T-helper 2 cell treated with Interferon-gamma antibody and Interleukin-4, amounts not matched to agents 100 ng/mL and 5 ng/mL, for 36 hours (primary cell): ENCODE measurements around the gene PARP15. TPM values are rescaled to one million over a fixed set of nuclear protein-coding genes. Genes with fewer than 3 reads are reported as not detected.
"Not testable (repeated sequence)": the region's sequence is repeated elsewhere in the genome, so short reads cannot be mapped to it uniquely, and the experiment has no call there.

Experiments used
- intact Hi-C: fragments of 100-400 bp; cut with micrococcal nuclease; formaldehyde crosslinking; loops from one replicate; pipeline ENCODE4 v1.15.1; 2023
- total RNA-seq: library from RNA; stranded (reverse); gene quantifications from 2 replicates; pipeline ENCODE4 v1.2.3, GENCODE V29; 2022

PARP15 gene
- total RNA-seq, 1 donor from 2014 or later: 41.1 TPM

DNA sequence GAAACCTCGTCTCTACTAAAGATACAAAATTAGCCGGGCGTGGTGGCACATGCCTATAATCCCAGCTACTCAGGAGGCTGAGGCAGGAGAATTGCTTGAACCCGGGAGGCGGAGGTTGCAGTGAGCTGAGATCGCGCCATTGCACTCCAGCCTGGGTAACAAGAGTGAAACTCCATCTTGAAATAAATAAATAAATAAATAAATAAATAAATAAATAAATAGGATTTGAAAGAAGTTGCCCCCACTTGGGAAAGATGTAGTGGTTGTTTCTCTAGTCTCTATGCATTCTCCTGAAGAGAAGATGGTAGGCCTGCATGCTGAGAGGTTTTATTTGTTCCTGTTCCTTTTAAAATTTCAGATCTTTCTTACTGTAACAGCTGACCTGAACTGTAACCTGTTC is 9.3 kb upstream of the PARP15 start:
- intact Hi-C loops: not testable (repeated sequence)

DNA sequence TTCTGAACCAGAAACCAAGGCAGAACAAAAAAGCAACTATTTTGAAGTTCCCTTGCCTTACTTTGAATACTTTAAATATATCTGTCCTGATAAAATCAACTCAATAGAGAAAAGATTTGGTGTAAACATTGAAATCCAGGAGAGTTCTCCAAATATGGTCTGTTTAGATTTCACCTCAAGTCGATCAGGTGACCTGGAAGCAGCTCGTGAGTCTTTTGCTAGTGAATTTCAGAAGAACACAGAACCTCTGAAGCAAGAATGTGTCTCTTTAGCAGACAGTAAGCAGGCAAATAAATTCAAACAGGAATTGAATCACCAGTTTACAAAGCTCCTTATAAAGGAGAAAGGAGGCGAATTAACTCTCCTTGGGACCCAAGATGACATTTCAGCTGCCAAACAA is 8.7 kb upstream of the PARP15 start:
- intact Hi-C loops: no loop called here

GRCh38 chr3:122572940-122573412 is 4.5 kb upstream of the PARP15 start:
- intact Hi-C loops: no loop called here

DNA sequence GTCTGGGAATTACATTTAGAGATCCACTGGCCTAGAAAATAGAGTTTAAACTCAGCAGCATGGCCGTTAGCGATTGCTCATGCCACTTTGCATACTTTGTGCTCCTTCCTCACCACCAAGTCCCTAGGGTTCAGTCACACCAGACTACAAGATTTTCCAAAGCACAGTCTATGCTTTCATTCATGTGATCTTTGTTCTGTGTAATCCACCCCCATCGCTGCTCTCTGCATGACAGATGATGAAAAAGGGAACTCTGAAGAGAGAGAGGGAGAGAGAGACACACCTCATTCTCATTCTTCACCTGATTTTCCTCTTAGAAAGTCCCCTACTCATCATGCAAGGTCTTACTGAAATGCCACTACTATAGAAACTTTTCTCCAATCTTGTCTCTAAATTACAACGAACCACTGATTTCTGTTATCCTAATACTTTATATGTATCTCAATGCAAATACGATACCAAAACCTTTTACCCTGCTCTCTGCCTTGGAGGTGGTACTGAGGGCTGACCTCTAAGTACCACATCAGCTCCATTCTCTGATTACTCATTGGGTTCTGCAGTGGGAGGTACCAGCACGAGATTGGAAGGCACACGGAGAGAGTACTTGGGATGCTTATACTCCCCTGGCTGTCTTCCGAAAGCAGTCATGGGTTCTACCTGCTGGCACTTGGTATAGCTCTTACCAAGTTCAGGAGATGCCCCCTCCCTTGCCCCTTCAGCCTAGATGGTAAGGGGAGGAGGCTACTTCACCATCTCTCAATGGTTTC is 1.1 kb upstream of the PARP15 start:
- intact Hi-C loops: loop anchor here (2.0 to 5.0 kb wide), 2 partner anchors 14 to 36 kb away; no protein-coding TSS in a partner anchor

DNA sequence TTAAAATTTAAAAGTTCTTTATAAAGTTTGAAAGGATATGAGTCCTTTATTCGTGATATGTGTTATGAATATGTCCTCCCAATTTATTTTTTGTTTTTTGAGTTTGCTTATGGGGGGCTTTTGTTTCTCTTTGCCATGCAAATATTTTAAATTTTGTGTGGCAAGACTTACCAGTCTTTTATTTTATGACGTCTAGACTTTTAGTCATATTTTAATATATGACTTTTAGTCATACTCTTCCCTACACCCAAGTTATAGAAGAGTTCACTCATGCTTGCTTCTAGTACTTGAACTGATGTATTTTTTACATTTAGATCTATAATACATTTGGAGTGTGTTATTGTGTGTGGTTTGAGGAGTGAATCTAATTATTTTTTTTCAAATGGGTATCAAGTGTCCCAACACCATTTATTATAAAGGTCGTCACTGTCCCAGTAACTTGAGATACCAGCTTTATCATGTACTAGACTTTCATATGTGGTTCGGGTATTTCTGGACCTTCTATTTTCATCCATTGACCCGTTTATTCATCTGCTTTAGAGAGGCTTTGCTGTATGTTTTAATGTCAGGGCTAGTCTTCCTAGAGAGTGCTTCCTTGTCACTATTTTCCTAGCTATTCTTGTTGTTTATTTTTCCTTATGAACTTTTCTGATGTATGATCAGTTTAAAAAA is 755 bp downstream of the PARP15 start:
- intact Hi-C loops: loop anchor here (5.0 kb wide), 1 partner anchor 34 kb away; no protein-coding TSS in a partner anchor

DNA sequence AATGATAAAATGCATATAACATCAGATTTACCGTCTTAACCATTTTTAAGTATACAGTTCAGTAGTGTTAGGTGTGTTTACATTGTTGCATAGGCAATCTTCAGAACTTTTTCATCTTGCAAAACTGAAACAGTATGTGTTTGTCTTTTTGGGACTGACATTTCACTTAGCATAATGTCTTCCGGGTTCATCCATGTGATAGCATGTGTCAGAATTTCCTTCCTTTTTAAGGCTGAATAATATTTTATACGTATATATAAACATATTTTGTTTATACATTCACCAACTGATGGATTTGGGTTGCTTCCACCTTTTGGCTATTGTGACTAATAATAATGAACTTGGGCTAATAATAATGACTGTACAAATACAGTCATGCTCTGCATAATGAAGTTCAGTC is 3.0 kb downstream of the PARP15 start:
- intact Hi-C loops: no loop called here

- intact Hi-C loops: no loop called here
These were observed 4.2 kb downstream of the PARP15 start for GRCh38 chr3:122581622-122582021.

DNA sequence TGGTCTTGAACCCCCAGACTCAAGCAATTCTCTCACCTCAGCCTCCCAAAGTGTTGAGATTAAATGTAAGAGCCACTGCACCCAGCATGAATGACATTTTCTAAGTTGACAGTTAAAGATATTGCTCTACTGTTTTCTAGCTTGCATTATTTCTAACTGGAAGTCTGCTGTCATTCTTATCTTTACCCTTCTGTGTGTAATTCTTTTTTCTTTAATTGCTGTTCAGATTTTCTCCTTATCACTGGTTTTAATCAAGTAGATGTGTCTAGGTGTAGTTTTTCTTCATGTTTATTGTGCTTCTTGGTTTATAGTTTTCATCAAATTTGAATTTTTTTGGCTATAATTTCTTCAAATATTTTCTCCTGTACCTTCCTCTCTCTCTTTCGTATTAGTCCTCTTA is 4.9 kb downstream of the PARP15 start:
- intact Hi-C loops: no loop called here

GRCh38 chr3:122586098-122586497 is 8.6 kb downstream of the PARP15 start:
- intact Hi-C loops: no loop called here

DNA sequence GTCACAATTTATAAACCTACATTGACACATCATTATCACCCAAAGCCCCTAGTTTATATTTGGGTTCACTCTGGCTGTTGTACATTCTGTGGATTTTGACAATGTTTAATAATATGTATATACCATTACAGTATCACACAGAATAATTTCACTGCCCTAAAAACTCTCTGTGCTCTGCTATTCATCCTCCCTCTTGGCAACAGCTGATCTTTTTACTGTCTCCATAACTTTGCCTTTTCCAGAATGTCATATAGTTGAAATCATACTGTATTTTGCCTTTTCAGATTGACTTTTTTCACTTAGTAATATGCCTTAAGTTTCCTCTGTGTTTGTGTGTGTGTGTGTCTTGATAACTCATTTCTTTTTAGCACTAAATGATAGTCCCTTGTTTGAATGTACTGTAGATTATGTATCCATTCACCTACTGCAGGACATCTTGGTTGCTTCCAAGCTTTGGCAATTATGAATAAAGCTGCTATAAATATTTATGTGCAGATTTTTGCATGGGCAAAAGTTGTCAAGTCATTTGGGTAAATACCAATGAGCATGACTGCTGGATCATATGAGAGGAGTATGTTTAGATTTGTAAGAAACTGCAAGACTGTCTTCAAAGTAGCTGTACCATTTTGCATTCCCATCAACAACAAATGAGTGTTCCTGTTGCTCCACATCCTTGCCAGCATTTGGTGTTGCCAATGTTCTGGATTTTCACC is 9.5 kb downstream of the PARP15 start:
- intact Hi-C loops: no loop called here

GRCh38 chr3:122587572-122587971 is 10.1 kb downstream of the PARP15 start:
- intact Hi-C loops: no loop called here

DNA sequence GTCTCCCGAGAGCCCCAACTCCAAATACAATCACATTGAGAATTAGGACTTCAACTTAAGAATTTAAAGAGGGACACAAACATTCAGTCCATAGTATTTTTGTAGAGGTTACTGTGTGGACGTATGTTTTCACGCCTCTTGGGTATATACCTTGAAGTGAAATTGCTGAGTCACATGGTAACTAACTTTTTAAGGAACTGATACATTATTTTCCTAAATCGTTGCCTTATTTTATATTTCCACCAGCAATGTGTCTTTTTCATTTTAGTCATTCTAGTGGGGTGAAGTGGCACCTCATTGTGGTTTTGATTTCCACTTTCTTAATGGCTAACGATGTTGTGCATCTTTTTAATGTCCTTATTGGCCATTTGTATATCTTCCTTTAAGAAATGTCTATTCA is 11.8 kb downstream of the PARP15 start:
- intact Hi-C loops: no loop called here

GRCh38 chr3:122590610-122591009 is 13.2 kb downstream of the PARP15 start:
- intact Hi-C loops: no loop called here

GRCh38 chr3:122594025-122594424 is 16.6 kb downstream of the PARP15 start:
- intact Hi-C loops: no loop called here

DNA sequence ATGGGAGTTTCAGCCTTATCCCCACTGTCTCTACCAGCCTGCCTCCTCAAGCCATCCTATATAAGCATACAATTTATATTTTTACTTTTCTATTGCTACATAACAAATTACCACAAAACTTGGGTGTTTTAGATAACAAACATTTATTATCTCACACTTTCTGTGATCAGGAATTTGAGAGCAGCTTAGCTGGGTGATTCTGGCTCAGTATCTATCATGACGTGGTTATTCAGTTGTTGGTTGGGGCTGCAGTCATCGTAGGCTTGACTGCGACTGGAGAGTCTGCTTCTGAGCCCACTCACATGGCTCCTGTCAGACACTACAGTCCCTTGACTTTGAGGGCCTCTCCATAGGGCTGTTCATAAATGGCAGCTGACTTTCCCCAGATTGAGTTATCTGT is 20.7 kb downstream of the PARP15 start:
- intact Hi-C loops: no loop called here

DNA sequence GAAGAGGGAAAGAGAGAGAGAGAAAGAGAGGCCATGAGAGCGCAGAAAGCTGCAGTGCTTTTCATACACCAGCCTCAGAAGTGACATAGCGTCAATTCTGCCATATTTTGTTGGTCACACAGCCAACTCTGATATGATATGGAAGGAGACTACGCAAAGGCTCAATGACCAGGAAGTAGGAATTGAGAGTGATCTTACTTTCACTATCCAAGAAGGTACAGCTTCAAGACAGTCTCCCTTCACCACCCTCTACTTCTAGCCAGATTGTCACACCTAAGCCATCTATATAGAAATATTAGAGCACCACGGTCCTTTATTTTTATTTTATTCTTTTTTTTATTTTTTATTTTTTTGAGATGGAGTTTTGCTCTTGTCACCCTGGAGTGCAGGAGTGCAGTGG is 21.1 kb downstream of the PARP15 start:
- intact Hi-C loops: no loop called here

DNA sequence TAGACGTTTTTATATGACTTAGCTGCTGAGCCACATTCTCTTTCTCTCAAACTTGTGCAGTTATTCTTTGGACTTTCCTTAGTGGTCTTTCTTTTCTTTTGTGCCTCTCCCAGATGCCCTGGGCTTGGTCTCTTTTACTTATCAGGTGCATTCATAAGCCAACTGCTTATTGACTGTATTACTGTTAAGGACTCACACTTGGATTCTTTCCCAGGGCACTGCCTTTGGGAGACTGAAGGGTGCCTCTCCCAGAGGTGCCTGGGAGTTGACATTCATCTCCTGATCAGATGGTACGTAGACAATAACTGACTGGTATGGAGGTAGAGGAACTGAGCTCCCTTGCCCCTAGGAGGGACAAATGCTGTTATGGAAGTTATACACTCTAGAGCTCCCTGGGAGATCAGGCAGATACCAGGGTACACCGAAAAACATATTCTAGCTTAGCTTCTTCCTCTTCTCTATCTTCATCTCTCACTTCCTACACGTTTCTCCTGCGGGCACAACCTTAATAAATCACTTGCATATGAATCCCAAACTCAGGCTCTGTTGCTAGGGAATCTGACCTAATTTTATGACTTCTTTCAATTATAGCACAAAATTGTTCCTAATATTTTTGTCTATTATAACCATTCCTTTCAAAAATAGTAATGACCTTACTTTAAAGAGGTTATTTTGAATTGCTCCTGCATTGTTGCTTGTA is 24.7 kb downstream of the PARP15 start:
- intact Hi-C loops: no loop called here

GRCh38 chr3:122603056-122603455 is 25.6 kb downstream of the PARP15 start:
- intact Hi-C loops: no loop called here

DNA sequence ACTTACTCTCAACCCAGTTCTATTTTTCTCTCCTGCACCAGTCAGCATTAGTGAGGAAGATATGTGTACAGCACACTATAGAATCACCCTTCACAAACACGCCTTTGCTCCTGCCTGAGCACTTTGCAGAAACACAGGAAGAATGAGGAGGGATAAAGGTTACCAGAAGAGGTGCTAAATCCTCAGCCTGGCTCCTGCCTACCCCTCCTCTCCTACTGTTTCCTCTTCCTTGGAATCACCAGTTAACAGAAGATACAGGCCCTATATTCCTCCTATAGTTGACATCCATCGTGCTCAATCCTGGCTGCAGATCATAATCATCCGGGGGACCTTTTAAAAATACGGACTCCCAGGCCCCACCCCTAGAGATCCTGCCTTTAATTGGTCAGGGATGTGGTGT is 28.9 kb downstream of the PARP15 start:
- intact Hi-C loops: no loop called here

DNA sequence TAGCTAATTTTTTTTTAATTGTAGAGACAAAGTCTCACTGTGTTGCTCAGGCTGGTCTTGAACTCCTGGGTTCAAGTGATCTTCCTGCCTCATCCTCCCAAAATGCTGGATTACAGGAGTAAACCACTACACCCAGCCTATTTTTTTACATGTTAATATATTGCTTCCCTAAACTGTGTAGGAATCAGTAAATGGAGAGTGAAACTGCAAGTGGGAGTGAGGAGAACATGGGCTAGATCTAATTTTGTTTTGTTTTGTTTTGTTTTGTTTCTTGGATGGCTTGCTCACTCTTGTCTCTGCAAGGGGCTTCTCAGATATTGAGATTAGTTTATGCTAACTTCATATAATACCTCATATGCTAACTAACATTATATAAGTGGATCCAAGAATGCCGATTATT is 31.5 kb downstream of the PARP15 start:
- intact Hi-C loops: no loop called here

DNA sequence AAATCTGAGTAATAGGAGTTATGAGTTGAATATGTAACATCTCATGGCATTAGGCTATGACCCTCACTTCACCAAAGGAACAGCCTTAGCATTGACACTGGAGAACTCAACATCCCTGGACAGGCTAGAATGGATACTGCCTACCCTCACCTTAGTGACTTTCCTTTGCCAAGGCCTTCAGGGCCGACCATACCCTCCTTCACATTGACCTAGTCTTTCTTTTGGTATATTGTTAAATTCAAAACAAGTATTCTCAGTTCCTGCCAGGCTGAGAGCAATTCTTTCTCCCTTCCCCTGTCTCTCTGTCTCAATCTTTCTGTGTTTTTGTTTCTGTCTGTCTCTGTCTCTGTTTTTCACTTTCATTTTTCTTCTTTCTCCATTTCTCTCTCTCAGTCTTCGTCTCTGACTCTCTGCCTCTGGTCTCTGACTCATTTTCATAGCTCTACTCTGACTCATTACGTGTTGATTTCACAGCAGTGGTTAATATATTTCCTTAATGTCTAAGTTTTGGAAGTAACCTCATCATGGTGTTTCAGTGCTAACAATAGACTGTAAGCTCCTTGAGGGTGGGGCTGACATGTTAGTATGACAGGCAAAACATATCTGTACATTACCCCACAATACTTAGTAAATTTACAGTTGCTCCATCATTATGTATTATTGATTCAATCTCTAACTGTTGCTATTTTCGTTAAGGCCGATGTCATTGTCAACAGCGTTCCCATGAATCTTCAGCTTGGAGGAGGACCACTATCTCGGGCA is 32.5 kb downstream of the PARP15 start:
- intact Hi-C loops: loop anchor here (1.0 to 5.0 kb wide), 3 partner anchors 33 to 70 kb away; partner anchors contain the start of genes DTX3L, PARP14, PARP15 and PARP9
